ENCODE data around the gene SUPT20HL2. TPM values are rescaled to one million over a fixed set of nuclear protein-coding genes. Genes with fewer than 3 reads are reported as not detected.

Gene SUPT20HL2
- total RNA-seq, 1 experiment from 2014 or later = not detected

GRCh38 chrX:24306440-24306839, 7.4 kb downstream of the SUPT20HL2 start:
- no peak for TF ChIP-seq CTCF (IDR thresholded peaks at IDR 0.05; ENCODE audit: insufficient read depth in 1 of 2, low read depth in 1 of 2, low read length in 1 of 2, severe bottlenecking in 1 of 2, unreplicated experiment in 1 of 2)
- Mint-ChIP-seq H3K27me3 (ENCODE audit: insufficient read depth, unreplicated experiment) (no peaks in the 10 kb centered on the region), H3K27ac (ENCODE audit: unreplicated experiment) (no peak overlapping the region), H3K36me3 (ENCODE audit: insufficient read depth, unreplicated experiment) (no peaks in the 10 kb centered on the region), H3K9me3 (ENCODE audit: unreplicated experiment) (no peaks in the 10 kb centered on the region), H3K4me1 (ENCODE audit: low read depth, unreplicated experiment) (no peaks in the 10 kb centered on the region), H3K4me3 (ENCODE audit: unreplicated experiment) (no peak overlapping the region)
- H3K4me1 ChIP-seq = no peaks in the 10 kb centered on the region
- H3K4me3 ChIP-seq (ENCODE audit: low read depth, low read length) = no peak overlapping the region
- intact Hi-C loops (cut with micrococcal nuclease; ENCODE audit: unreplicated experiment) = loop anchor here (1.0 kb wide), 1 partner anchor 47 kb away; no protein-coding TSS in a partner anchor
- ChIA-PET POLR2A (no interaction called here), CTCF (interaction anchor here (0.9 to 1.1 kb wide), 2 partner anchors 12 to 53 kb away, joined by 3 to 5 read pairs; no protein-coding TSS in a partner anchor)
- no peaks in the 10 kb centered on the region for H3K9me3 ChIP-seq
- no peaks in the 10 kb centered on the region for H3K27me3 ChIP-seq (replicated peaks; ENCODE audit: control insufficient read depth, insufficient read depth, low read length)
- DNase-seq = peak in 1 of 2 experiments; percentile 10
- BruUV-seq (replicated peaks) = no TSS peak
- H3K36me3 ChIP-seq (ENCODE audit: control insufficient read depth, insufficient read depth, low read length) = no peaks in the 10 kb centered on the region

GRCh38 chrX:24305905-24306304, 8.0 kb downstream of the SUPT20HL2 start:
- Mint-ChIP-seq H3K9me3 (ENCODE audit: unreplicated experiment) (no peaks in the 10 kb centered on the region), H3K4me1 (ENCODE audit: low read depth, unreplicated experiment) (no peaks in the 10 kb centered on the region), H3K4me3 (ENCODE audit: unreplicated experiment) (no peak overlapping the region), H3K36me3 (ENCODE audit: insufficient read depth, unreplicated experiment) (no peaks in the 10 kb centered on the region), H3K27me3 (ENCODE audit: insufficient read depth, unreplicated experiment) (no peaks in the 10 kb centered on the region), H3K27ac (ENCODE audit: unreplicated experiment) (no peak overlapping the region)
- H3K4me3 ChIP-seq (ENCODE audit: low read depth, low read length) = no peak overlapping the region
- H3K9me3 ChIP-seq = no peaks in the 10 kb centered on the region
- no peaks in the 10 kb centered on the region for H3K4me1 ChIP-seq
- no peak for TF ChIP-seq CTCF (IDR thresholded peaks at IDR 0.05; ENCODE audit: insufficient read depth in 1 of 2, low read depth in 1 of 2, low read length in 1 of 2, severe bottlenecking in 1 of 2, unreplicated experiment in 1 of 2)
- intact Hi-C loops (cut with micrococcal nuclease; ENCODE audit: unreplicated experiment) = loop anchor here (1.0 kb wide), 1 partner anchor 47 kb away; no protein-coding TSS in a partner anchor
- no TSS peak for BruUV-seq (replicated peaks)
- no peaks in the 10 kb centered on the region for H3K27me3 ChIP-seq (replicated peaks; ENCODE audit: control insufficient read depth, insufficient read depth, low read length)
- no peaks in the 10 kb centered on the region for H3K36me3 ChIP-seq (ENCODE audit: control insufficient read depth, insufficient read depth, low read length)
- DNase-seq = no peak
- CTCF ChIA-PET = interaction anchor here (0.9 to 1.1 kb wide), 2 partner anchors 11 to 53 kb away, joined by 3 to 5 read pairs; no protein-coding TSS in a partner anchor
- POLR2A ChIA-PET = no interaction called here

GRCh38 chrX:24301806-24302205, 12.1 kb downstream of the SUPT20HL2 start:
- Histone ChIP-seq H3K4me3 (ENCODE audit: low read depth, low read length) (no peak overlapping the region), H3K27me3 (replicated peaks; ENCODE audit: control insufficient read depth, insufficient read depth, low read length) (no peaks in the 10 kb centered on the region), H3K4me1 (no peaks in the 10 kb centered on the region), H3K36me3 (ENCODE audit: control insufficient read depth, insufficient read depth, low read length) (no peaks in the 10 kb centered on the region), H3K9me3 (no peaks in the 10 kb centered on the region)
- TF ChIP-seq CTCF (IDR thresholded peaks at IDR 0.05; ENCODE audit: insufficient read depth in 1 of 2, low read depth in 1 of 2, low read length in 1 of 2, severe bottlenecking in 1 of 2, unreplicated experiment in 1 of 2) = no peak
- H3K4me1 Mint-ChIP-seq (ENCODE audit: low read depth, unreplicated experiment) = no peaks in the 10 kb centered on the region
- no TSS peak for BruUV-seq (replicated peaks)
- DNase-seq = no peak
- ChIA-PET CTCF (no interaction called here), POLR2A (no interaction called here)
- H3K27ac Mint-ChIP-seq (ENCODE audit: unreplicated experiment) = no peak overlapping the region
- no peaks in the 10 kb centered on the region for H3K9me3 Mint-ChIP-seq (ENCODE audit: unreplicated experiment)
- peaks cover 2% of the 10 kb centered on the region for H3K27me3 Mint-ChIP-seq (ENCODE audit: insufficient read depth, unreplicated experiment)
- intact Hi-C loops (cut with micrococcal nuclease; ENCODE audit: unreplicated experiment) = no loop called here
- H3K36me3 Mint-ChIP-seq (ENCODE audit: insufficient read depth, unreplicated experiment) = no peaks in the 10 kb centered on the region
- no peak overlapping the region for H3K4me3 Mint-ChIP-seq (ENCODE audit: unreplicated experiment)
